Colonic mucosa (tissue), 4 donors: ENCODE measurements around the gene CDHR2. TPM values are rescaled to one million over a fixed set of nuclear protein-coding genes. Genes with fewer than 3 reads are reported as not detected.
A peak's percentile ranks its signal among the peaks of the same experiment; 100 is the strongest.

Experiments
- DNase-seq: peaks from one replicate; pipeline ENCODE4 v3.0.0-alpha.2; 2020
- H3K27ac ChIP-seq: fragments of 200-600 bp; one replicate; pipeline ENCODE4 v1.8.0; 2021
- H3K27me3 ChIP-seq: fragments of 200-600 bp; one replicate; pipeline ENCODE4 v1.8.0; 2021
- H3K36me3 ChIP-seq: fragments of 200-600 bp; one replicate; pipeline ENCODE4 v1.8.0; 2021
- H3K4me1 ChIP-seq: fragments of 200-600 bp; one replicate; pipeline ENCODE4 v1.8.0; 2021; ENCODE audit warnings: mild to moderate bottlenecking
- H3K4me3 ChIP-seq: fragments of 200-600 bp; one replicate; pipeline ENCODE4 v1.8.0; 2021
- H3K9ac ChIP-seq, 2 donors: one replicate each; pipeline ENCODE4 v1.7.0; 2013; ENCODE audit warnings: control low read depth in 2 of 2, low read depth in 2 of 2, low read length in 2 of 2
- H3K9me3 ChIP-seq: fragments of 200-600 bp; one replicate; pipeline ENCODE4 v1.8.0; 2021
- CTCF ChIP-seq: fragments of 200-600 bp; IDR thresholded peaks from one replicate; pipeline ENCODE4 v1.8.0; 2022; ENCODE audit warnings: antibody characterized with exemption, mild to moderate bottlenecking
- intact Hi-C: fragments of 100-400 bp; cut with DNase I; formaldehyde crosslinking; loops from one replicate; pipeline ENCODE4 v1.14.1; 2022
- total RNA-seq, 2 donors: library from RNA; stranded (reverse); fragmentation: NEBNext Ultra II Directional in 1 of 2; extraction: Animal tissue kit (Norgen Biotek cat#: 25700) in 1 of 2; gene quantifications; one replicate each; pipeline ENCODE4 v1.2.1, GENCODE V29; 2021
- donor health status: healthy.
- donor health status: DM: no; HTN: no; CAD: no.
- donor health status: DM: no; HTN: no; CAD: no.

Gene CDHR2
- total RNA-seq, 2 donors from 2014 or later: 42.8 to 60.2 TPM

DNA sequence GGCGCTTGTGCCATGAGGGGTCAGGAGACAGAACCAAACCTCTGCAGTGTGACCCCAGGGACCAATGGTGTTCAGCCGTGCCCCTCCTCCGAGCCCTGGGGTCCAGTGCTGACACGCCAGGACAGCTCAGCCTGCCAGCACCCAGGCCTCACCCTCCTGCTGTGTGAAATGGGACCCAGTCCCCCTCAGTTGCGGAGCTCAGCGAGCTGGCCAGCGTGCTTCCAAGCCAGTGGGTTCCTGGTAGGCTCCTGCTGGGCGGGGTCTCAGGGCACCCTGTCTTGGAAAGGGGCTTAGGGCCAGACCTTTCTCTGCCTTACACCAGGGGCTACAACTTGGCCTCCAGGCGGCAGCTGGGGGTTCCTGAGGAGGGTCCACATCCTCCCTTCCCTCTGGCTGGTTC is 16.3 kb upstream of the CDHR2 start:
- no peak for TF ChIP-seq CTCF
- Histone ChIP-seq H3K27me3 (no peaks in the 10 kb centered on the region), H3K9me3 (no peaks in the 10 kb centered on the region), H3K4me3 (no peak overlapping the region), H3K27ac (peak overlapping the region; percentile 97), H3K9ac (no peak overlapping the region), H3K4me1 (peaks cover 22% of the 10 kb centered on the region), H3K36me3 (peaks cover 12% of the 10 kb centered on the region)
- no peak for DNase-seq
- intact Hi-C loops: loop anchor here (10.0 kb wide), 1 partner anchor 118 kb away; the partner anchor contains the start of gene CLTB

DNA sequence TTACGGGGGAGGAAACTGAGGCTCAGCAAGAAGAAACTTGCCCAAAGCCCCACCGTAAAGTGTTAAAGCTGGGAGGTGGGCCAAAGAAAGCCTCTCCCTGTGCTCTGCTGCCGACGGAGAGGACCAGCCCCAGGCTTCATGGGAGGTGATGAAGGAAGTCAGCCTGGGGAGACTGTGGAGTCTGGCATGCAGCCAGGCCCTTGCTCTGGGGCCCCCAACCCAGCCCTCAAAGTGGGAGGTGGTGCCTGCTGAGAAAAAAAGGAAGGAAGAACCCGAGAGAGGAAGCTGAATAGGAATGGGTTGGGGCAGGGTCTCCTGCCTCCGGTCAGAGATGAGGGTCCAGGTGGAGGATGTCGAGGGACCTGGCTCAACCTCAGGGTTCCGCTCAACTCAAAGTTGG is 15.8 kb upstream of the CDHR2 start:
- no peaks in the 10 kb centered on the region for H3K27me3 ChIP-seq
- peak overlapping the region in 1 of 2 donors; percentile 99 for H3K9ac ChIP-seq
- no peak for DNase-seq
- peak overlapping the region; percentile 81 for H3K4me3 ChIP-seq
- TF ChIP-seq CTCF: no peak
- H3K9me3 ChIP-seq: no peaks in the 10 kb centered on the region
- intact Hi-C loops: loop anchor here (10.0 kb wide), 1 partner anchor 119 kb away; the partner anchor contains the start of gene CLTB
- H3K36me3 ChIP-seq: peaks cover 12% of the 10 kb centered on the region
- peak overlapping the region; percentile 97 for H3K27ac ChIP-seq
- peaks cover 22% of the 10 kb centered on the region for H3K4me1 ChIP-seq

- Histone ChIP-seq H3K27ac (peak overlapping the region; percentile 97), H3K4me1 (peaks cover 22% of the 10 kb centered on the region), H3K4me3 (peak overlapping the region; percentile 81), H3K27me3 (no peaks in the 10 kb centered on the region), H3K36me3 (peaks cover 7% of the 10 kb centered on the region), H3K9ac (peak overlapping the region; percentile 13 to 99), H3K9me3 (no peaks in the 10 kb centered on the region)
- DNase-seq: peak; percentile 69
- intact Hi-C loops: loop anchor here (10.0 kb wide), 1 partner anchor 119 kb away; the partner anchor contains the start of gene CLTB
- no peak for TF ChIP-seq CTCF
Measured at GRCh38 chr5:176533894-176534611, 15.1 kb upstream of the CDHR2 start.

DNA sequence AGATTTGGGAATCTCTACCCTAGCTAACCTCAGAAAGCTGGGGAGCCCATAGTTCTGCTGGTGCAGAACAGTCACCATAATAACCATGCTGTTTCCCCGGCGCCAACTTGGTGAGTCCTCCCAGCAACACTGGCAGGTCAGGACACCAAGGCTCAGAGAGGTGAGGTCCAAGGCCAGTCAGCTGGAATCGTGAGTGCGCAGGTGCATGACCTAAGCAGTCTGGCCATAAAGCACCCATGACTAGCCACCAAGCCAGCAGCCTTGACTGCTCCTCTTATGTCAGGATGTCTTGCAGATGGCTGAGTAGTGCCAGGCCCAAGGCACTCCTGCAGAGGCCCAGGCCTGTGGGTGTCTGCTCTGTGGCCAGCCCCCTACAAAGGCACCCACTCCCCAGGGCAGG is 14.5 kb upstream of the CDHR2 start:
- Histone ChIP-seq H3K36me3 (peaks cover 2% of the 10 kb centered on the region), H3K4me3 (peak overlapping the region; percentile 81), H3K27ac (peak overlapping the region; percentile 97), H3K9me3 (no peaks in the 10 kb centered on the region), H3K9ac (peak overlapping the region; percentile 88 to 99), H3K27me3 (no peaks in the 10 kb centered on the region), H3K4me1 (peaks cover 22% of the 10 kb centered on the region)
- no peak for TF ChIP-seq CTCF
- peak; percentile 56 for DNase-seq
- intact Hi-C loops: loop anchor here (10.0 kb wide), 1 partner anchor 120 kb away; the partner anchor contains the start of gene CLTB

DNA sequence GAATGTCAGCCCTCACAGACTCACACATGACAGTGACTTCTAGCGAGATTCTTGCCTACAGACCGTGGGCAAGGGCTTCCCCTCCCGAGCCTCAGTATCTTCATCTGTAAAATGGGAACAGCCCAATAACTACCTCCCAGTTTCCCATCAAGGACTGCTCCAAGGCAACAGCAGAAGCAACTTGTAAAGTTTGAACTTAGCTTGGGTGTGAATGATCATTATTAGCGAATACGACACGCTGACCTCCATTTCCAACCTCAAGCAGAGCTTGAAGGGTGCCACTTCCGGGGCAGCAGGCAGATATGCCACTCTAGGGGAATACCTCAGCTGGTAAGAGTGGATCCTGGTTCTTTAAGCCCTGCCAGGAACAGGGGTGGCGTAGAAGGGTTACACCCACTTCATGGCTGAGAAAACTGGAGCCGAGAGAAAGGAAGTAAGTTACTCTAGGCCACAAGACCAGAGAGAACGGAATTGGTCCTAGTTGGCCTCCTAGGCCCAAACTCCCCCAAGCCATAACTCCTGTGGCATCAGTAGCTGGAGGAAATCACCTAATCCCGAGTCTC is 14.0 kb upstream of the CDHR2 start:
- peak; percentile 78 for DNase-seq
- peak overlapping the region; percentile 97 for H3K27ac ChIP-seq
- no peaks in the 10 kb centered on the region for H3K9me3 ChIP-seq
- H3K4me3 ChIP-seq: peak overlapping the region; percentile 81
- H3K27me3 ChIP-seq: no peaks in the 10 kb centered on the region
- peaks cover 22% of the 10 kb centered on the region for H3K4me1 ChIP-seq
- peak overlapping the region; percentile 88 to 99 for H3K9ac ChIP-seq
- H3K36me3 ChIP-seq: no peaks in the 10 kb centered on the region
- TF ChIP-seq CTCF: no peak
- intact Hi-C loops: loop anchor here (10.0 kb wide), 1 partner anchor 120 kb away; the partner anchor contains the start of gene CLTB
